Kidney glomerular epithelial cell (primary cell): Measurements from ENCODE around the gene SMAD7.

Source experiments
- DNase-seq: peaks from one replicate; lab custom pipeline; 2025; lab: John Stamatoyannopoulos, UW

SMAD7 gene

DNA sequence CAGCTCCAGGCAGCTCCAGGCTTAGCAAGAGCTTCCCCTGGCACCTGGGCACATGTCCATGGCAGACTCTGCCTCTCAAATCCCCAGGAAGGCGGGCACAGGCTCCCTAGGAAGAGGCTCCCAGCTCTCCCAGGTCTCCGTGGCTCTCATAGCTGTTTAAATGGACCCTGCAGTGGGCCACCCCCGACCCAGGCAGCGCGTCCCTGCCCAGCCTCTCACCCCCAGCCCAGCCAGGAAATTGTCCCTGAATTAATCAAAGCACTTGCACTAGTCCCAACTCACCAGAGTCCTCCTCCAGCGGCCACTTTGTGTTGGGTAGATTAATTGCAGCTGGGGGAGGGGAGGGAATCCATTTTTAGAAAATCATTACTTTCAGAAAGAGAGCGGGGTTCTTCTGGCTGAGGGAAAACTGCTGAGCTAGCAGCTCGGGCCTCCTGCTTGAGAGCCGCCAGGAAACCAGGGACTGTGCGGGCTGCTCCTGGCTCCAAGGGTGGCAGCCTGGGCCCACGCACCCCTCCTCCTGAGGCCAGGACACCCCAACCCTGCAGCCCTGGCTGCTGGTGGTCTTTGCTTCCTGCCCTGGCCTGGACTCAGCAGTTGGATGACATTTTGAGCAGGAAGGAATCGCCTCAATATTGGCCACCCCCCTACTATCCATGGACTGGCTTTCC is 36.0 kb downstream of the SMAD7 start:
- no peak for DNase-seq

DNA sequence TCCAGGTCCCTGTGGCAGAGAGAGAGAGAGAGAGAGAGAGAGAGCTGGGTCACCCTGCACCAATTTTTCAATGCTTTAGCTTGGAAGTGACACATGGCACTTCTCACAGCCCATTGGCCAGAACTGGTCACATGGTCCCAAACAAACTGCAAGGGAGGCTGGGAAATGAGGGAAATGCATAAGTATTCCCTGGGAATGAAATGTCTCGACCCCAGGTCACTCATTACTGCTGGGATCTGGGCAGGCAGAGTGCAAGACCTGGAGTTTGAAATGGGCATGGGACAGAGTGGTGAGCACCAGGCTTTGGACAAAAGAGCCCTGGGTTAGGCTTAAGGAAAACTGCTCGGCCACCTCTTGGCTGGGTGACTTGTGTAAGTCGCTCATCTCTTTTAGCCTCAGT is 37.0 kb downstream of the SMAD7 start:
- DNase-seq = no peak

DNA sequence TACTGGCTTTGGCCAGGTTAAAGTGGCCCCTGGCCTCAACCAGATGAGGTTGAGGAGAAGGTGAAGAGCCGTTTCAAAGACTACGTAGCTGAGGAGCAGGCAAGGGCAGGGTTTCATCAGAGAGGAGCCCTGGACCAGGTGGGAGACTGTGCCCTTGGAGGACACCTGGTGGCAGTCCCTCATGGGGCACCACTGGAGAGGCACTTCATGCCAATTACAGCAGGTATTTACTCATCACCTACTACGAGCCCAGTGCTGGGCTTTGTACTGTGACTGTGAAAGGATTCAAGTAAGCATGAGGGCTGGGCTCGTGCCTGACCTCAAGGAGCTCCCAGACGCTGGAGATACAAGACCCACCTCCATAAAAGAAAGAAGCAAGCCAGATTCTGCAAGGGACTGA is 37.6 kb downstream of the SMAD7 start:
- DNase-seq = no peak

DNA sequence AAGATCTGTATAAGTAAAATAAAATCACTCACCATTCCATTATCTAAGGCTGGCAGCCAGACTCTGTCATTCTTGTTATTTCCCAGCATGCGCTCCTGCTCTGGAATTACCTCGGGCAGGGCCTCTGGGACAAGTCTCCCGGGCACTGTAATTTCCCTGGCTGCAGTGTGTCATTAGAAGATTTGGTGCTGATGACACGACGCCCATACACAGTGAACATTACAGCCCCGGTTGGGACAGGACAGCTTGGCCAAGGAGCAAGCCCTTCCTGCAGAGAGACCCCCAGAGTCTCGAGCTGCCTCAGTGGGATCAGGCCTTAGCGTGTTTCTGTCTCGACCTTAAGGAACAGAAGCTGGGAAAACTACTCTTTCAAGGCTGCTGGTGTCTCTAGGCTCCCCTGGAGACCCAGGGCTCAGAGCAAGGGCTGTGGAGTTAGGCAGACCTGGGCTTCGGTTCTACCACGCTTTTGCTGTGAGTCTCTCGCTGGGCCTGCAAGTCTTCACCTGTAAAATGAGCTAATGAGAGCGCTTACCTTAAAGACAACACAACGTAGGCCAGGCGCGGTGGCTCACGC is 39.7 kb downstream of the SMAD7 start:
- no peak for DNase-seq

DNA sequence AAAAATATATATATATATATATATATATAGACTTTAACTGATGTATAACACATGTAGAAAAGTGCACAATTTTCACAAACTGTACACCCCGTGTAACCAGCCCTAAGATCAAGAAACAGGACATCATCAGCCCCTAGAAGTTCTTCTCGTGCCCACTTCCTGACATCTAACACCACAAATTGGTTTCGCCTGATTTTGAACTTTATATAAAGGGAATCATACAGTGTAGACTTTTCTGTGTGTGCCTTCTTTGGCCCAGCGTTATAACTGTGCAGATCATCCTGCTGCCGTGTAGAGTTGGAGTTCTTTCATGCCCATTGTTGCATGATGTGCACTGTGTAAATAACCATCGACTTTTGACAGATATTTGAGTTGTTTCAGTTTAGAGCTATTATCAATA is 41.0 kb downstream of the SMAD7 start:
- DNase-seq = no peak

DNA sequence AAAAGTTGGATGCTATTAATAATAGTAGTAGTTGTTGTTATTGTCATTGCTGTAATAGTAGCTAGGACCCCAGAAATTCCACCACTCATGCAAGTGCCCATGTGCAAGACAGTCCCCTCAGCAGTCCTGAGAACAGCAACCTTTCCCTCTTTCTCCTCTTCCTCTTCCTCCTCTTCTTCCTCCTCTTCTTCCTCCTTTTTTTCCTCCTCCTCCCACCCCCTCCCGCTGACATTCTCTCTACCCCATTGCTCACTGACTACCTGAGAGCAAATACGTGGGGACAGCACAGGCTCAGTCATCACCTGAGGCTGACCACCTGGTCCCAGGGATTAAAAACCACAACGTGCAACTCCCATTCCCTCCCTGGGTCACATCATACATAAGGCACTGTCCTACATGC is 41.8 kb downstream of the SMAD7 start:
- no peak for DNase-seq

DNA sequence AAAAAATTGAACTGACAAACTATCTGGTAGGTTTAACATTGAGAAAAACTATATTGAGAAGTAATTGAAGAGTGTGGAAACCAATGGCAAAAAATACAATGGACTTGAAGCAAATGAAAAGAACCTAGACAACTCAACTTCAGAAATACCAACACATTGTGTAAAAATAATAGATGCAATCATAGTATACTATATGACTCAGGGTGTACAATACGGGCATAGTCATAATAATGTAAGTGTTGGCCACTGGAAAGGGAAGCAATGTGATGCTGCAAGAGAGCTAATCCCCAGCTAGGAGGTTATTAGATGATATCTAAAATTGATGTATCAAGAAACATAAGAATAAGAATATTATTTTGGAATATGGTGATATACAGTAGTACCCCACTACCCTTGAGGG is 45.3 kb downstream of the SMAD7 start:
- no peak for DNase-seq

DNA sequence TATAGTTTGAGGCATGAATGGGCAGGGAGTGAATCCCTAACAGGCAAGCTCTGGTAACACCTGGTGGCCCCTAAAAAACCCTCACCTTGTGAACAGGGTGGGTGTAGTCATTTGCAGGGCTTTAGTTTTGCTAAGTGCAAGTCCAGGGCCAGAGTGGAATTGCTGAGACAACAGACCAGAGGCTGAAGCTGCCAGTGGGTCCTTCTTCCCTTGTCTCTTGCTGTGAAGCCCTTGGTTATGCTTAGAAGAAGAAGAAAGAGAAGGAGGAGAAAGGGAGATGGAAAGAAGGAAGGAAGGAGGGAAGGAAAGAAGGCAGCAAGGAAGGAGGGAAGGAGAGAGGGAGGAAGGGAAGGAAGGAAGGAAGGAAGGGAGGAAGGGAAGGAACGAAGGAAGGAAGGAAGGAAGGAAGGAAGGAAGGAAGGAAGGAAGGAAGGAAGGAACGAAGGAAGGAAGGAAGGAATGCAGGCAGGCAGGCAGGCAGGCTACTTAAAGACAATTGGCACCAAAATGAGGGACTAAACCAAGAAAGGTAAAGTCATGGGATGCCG is 45.8 kb downstream of the SMAD7 start:
- no peak for DNase-seq

DNA sequence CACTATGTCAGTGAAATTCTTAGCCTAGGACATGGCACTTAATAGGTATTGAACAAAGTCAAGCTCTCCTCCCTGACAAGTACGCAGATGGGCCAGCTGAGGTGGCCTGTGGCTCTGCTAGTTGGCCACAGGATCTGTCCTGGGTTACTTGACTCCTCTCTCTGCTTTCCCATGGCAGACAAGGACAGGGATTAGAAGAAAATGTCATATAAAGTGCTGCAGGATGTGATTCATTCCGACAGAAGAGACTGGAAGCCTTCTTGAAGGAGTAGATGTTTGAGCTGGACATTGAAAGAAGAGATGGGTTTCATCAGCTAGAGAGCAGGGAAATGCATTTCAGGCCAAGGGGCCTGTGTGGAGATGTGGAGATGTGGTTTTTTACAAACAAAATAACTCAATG is 46.7 kb downstream of the SMAD7 start:
- no peak for DNase-seq

DNA sequence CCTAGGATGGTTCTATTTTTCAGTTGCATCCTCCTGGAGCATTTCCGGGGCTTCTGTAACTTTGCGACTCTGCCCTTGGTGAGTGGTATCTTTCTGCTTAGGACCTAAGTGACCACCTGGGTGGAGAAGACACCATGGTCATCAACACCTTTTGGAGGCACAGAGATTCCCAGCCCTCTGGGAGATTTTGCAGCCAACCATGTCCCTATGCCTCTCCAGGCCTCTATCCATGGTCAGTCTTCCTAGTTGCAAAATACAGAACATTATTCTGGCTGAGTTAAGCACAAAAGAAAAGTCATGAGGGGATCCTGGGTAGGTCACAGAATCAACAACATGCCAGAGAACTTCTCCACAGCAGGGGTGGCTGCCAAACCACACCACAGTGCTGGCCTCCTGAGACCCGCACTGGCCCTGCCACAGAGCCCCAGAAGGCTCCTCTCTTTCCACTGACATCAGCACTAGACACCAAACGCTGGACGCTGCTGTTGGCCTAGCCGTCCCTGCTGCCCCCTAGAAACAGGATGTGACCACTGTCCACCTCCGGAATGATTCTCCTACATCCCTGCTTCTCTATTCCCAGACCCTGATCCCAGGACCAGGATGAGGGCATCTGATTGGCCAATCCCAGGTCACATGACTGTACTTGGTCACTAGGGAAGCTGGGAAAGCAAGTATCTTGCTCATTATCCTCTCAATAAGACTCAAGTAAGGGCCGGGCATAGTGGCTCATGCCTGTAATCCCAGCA is 47.7 kb downstream of the SMAD7 start:
- no peak for DNase-seq

DNA sequence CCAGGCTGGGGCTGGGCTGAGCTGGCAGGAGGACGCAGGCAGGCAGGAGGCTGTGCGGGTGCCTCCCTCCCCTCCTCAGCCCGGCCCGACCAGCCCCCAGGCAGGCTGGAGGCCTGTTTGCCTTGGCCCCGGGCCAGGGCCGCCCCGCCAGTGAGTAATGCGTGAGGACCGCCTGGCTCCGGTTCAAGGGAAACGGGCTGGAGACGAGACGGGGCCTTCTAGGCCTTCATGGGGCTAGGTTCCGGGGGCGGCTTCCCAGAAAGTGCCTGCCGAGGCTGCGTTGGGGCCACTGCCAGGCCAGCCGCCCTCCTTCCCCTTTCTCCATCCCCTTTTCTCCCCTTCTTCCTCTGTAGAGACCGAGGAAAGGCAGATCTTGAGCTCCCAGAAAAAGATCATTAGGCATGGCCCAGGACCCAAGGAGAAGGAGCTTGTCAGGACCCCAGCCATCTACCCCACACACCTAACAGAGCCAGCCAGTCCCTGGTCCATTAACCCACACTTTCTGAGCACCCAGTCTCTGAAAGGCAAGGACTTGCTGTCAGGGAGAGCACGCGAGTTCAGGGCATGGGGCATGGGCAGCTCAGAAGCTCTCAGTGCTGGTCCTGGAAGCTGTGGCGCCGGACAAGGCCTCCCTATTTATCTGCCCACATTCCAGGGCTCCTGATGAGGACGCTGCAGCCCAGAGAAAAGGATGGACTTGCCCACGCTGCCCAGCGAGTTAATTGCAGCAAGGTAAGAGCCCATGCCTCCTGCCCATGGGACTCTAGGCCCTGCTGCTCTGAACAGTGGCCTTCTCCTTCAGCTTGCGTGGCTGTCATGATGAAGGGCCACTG is 48.5 kb downstream of the SMAD7 start:
- DNase-seq = peak; percentile 88

DNA sequence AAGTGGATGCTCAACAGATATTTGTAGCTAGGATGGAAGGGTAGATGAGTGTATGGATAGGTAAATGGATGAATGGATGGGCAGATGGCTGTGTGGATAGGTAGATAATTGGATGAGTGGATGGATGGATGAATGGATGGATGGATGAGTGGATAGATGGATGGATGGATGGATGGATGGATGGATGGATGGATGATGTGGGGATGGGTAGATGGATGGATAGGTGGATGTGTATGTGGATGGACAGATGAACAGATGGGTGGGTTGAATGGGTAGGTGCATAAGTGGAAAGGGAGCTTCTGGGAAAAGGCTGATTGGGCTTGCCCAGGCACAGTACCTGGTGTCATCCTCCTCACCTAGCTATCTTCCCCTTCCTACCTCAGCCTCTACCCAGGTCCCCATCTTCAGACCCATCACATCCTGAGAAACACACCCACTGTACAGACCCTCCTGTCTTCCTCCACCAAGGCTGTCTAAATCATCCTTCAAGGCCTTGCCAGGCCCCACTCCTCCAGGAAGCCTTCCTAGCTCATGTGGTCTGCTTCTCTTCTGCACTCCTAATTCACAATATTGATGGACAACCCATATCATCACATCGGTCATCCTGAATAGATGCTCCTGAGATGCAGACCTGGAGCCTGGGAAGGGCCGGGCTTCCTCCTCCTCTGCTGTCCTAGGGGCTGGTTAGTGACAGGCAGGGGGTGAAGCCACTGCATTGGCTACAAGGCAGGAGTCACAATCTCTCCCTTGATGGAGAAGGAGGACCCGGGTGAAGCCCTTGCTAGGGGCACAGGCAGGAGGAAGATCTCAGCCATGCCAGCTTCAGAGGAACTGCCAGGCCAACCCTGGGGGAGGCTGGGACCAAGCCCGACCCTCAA is 49.4 kb downstream of the SMAD7 start:
- no peak for DNase-seq

DNA sequence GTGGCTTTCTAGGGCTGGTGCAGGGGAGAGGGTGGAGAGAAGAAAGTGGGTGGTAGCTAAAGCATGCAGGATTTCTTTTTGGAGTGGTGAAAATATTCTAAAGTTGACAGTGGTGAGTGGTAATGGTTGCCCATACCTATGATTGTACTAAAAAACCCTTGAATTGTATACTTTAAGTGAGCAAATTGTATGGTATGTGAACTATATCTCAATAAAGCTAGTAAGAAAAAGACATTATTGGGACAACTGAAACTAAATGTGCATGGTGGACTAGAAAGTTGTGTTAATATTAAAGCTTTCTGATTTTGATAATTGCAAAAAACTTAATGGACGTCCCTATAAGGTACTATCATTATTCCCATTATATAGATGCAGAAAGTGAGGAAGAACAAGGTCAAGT is 50.3 kb downstream of the SMAD7 start:
- DNase-seq = no peak

DNA sequence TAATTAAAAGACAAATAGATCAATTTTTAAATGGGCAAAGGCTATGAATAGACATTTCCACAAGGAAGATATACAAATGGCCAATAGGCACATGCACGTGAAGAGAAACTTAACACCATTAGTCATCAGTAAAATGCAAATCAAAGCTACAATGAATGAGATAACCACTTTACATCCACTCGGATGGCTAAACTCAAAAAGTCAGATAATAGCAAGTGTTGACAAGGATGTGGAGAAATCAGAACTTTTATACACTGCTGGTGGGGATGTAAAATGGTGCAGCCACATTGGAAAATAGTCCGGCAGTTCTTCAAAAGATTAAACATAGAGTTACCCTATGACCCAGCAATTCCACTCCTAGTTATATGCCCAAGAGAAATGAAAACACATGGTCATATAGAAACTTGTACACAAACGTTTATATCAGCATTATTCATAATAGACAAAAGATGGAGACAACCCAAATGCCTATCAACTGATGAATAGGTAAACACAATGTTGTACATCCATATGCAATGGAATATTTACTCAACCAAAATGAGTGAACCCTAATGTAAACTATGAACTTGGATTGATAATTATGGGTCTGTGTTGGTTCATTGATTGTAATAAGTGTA is 51.1 kb downstream of the SMAD7 start:
- no peak for DNase-seq

DNA sequence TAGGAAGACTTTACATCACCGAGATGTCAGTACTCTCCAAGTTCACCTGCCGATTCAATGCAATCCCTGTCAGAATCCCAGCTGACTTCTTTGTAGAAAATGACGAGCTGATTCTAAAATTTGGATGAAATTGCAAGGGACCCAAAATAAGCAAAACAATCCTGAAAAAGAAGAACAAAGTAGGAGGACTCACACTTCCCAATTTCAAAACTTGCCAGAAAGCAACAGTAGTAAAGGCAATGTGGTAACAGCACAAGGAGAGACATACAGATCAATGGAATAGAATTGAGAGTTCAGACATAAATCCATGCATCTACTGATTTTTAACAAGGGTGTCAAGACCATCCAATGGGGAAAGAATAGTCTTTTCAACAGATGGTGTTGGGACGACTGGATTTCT is 52.2 kb downstream of the SMAD7 start:
- DNase-seq = no peak

DNA sequence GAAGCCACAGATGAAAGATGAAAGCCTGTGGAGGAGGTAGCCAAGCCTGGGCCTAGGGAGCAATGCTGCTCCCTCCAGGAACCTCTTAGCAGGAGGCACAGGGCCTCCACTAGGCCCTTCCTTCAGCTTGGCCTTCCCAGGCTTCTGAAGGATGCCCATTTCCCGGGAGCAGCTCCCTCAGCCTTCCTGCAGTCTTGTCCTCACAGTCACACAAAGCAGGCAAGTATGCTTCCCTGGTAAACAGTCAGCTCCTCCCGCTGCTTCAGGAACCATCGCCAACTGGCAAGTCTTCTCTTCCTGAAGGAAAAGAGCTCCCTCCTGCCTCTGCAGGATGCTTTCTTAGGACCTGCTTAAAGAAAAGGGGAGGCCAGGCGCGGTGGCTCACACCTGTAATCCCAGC is 53.2 kb downstream of the SMAD7 start:
- DNase-seq = no peak

DNA sequence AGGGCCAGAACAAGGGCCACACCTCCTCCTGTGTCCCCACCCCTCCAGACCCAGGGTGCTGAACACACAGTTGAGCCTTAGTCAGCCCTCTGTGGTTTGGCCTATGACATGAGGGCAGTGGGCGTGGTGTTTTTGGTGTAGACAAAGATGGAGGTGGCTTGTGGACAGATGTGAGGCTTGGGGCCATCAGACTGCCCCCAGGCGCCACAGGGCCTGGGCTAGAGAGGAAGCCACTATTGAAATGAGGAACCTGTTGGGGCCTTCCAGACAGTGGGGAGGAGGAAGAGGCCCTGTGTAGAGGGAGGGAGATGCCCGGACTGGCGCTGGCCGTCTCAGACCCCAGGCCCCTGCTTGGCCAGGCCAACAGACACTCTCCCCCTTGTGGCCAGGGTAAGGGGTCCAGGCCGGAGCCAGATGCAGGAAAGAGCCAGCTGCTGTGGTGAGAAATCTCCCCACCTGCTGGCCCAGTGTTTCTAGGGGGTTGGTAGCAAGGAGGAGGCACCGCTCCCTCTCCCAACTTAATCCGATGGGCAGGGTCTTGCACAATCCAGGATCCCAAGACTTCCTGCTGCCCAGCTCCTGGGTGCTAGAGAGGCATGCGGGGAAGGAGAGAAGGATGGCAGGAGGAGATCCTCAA is 53.8 kb downstream of the SMAD7 start:
- DNase-seq = no peak

DNA sequence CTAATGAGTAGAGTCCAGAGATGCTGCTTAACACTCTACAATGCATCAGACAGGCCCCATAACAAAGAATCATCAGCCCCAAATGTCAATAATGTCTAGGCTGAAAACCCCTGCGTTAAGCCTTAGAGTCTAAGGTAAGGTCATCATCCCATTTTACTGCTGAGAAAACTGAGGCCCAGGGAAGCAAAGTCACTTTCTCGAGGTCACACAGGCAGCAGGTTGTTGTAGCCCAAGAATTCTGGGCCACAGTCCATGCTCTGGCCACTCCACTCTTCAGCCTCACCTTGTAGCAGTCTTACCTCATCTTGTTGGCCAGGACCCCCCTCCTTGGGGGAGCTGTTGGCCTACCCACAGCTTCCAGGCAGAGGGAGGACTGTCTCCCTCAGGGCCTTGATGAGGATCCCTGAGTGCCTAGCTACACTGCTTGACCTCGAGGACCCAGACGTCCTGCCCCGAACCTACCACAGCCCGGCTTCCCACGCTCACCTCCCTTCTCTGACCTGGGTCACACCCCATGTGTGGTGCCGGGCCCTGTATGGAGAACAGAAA is 54.4 kb downstream of the SMAD7 start:
- no peak for DNase-seq

DNA sequence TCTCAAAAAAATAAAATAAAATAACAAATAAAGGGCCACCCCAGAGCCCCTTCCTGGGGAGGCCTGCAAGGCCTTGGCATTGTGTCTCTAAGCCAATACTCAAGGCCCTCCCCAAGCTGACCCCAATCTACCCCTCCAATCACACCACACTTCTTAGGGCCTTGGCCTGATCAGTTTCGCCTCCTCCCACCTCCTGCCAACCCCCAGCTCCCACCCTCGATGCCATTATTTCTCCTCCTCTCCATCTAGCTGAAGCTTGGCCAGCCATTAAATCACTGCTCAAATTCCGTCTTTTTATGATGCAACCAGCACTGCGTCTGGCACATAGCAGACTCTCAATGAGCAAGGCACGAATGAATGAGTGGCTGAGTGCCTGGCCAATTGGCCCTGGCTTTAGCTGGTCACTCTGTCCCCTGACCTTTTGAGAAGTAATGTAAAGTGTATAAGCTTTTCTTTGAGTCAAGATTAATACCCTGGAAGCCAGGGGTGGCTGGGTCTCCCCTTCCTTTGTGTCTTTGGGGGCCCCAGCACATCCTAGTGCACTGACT is 55.9 kb downstream of the SMAD7 start:
- no peak for DNase-seq
